Measurements from ENCODE around the gene KIF22. TPM values are rescaled to one million over a fixed set of nuclear protein-coding genes. Genes with fewer than 3 reads are reported as not detected.
A peak's percentile ranks its signal among the peaks of the same experiment; 100 is the strongest.

KIF22 gene
- polyA plus RNA-seq, 1 of the 3 experiments (the other 2 are of a cell fraction) = 64.1 TPM

GRCh38 chr16:29811170-29811895 lies 20.8 kb downstream of the KIF22 start (continued):
- TF ChIP-seq REST (IDR thresholded peaks at IDR 0.05; ENCODE audit: low read depth, low read length) (peak; percentile 7; the same call in 1 of the 2 replicates), MAX (IDR thresholded peaks at IDR 0.05; ENCODE audit: low read depth) (peak; percentile 22), GABPA (IDR thresholded peaks at IDR 0.05; ENCODE audit: low read depth) (no peak), YY1 (IDR thresholded peaks at IDR 0.05; ENCODE audit: low read depth) (peak; percentile 68), SIN3A (IDR thresholded peaks at IDR 0.05; ENCODE audit: borderline replicate concordance, low read depth, low read length) (peak; percentile 82; the same call in 1 of the 2 replicates), RFX5 (IDR thresholded peaks at IDR 0.05; ENCODE audit: low read length) (peak; percentile 65), POLR2AphosphoS5 (IDR thresholded peaks at IDR 0.05; ENCODE audit: low read depth, low read length) (peak; percentile 69), MXI1 (IDR thresholded peaks at IDR 0.05; ENCODE audit: low read depth, low read length) (peak; percentile 65), SMC3 (IDR thresholded peaks at IDR 0.05; ENCODE audit: low read depth, low read length) (no peak), TEAD4 (IDR thresholded peaks at IDR 0.05; ENCODE audit: borderline replicate concordance, insufficient read depth) (peak; percentile 44; the same call in 1 of the 2 replicates), ELF1 (IDR thresholded peaks at IDR 0.05) (0 out of 2 replicates have a peak, but pooled peaks have one; percentile 47), FOXJ3 (CRISPR knock-in tag; IDR thresholded peaks at IDR 0.05) (no peak), EZH2phosphoT487 (IDR thresholded peaks at IDR 0.05; ENCODE audit: borderline replicate concordance, low read depth) (no peak), NFIC (IDR thresholded peaks at IDR 0.05; ENCODE audit: borderline replicate concordance) (no peak), TAF1 (IDR thresholded peaks at IDR 0.05; ENCODE audit: borderline replicate concordance, low read depth, low read length) (peak; percentile 44; the same call in 1 of the 2 replicates), NRF1 (IDR thresholded peaks at IDR 0.05; ENCODE audit: low read depth, low read length) (no peak)
- TF ChIP-seq, protein P1, sequence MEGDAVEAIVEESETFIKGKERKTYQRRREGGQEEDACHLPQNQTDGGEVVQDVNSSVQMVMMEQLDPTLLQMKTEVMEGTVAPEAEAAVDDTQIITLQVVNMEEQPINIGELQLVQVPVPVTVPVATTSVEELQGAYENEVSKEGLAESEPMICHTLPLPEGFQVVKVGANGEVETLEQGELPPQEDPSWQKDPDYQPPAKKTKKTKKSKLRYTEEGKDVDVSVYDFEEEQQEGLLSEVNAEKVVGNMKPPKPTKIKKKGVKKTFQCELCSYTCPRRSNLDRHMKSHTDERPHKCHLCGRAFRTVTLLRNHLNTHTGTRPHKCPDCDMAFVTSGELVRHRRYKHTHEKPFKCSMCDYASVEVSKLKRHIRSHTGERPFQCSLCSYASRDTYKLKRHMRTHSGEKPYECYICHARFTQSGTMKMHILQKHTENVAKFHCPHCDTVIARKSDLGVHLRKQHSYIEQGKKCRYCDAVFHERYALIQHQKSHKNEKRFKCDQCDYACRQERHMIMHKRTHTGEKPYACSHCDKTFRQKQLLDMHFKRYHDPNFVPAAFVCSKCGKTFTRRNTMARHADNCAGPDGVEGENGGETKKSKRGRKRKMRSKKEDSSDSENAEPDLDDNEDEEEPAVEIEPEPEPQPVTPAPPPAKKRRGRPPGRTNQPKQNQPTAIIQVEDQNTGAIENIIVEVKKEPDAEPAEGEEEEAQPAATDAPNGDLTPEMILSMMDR (IDR thresholded peaks at IDR 0.05) = no peak
- TF ChIP-seq, protein P2, sequence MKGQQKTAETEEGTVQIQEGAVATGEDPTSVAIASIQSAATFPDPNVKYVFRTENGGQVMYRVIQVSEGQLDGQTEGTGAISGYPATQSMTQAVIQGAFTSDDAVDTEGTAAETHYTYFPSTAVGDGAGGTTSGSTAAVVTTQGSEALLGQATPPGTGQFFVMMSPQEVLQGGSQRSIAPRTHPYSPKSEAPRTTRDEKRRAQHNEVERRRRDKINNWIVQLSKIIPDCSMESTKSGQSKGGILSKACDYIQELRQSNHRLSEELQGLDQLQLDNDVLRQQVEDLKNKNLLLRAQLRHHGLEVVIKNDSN (IDR thresholded peaks at IDR 0.05; ENCODE audit: borderline replicate concordance, low read depth) = no peak

Data from SK-N-SH (cell line).